Measurements from ENCODE around the gene SART1.
"Not testable (repeated sequence)": the region's sequence is repeated elsewhere in the genome, so short reads cannot be mapped to it uniquely, and the experiment has no call there.

SART1 gene

GRCh38 chr11:65934014-65934413 is 27.5 kb upstream of the SART1 start:
- DNase-seq (no peak), ATAC-seq (no peak)

GRCh38 chr11:65937766-65938165 is 23.8 kb upstream of the SART1 start:
- ATAC-seq = no peak

GRCh38 chr11:65941720-65942310 is 19.7 kb upstream of the SART1 start:
- ATAC-seq = no peak
- no peak for DNase-seq

More at GRCh38 chr11:65937766-65938165, 23.8 kb upstream of the SART1 start:
- DNase-seq = no peak

- DNase-seq (no peak), ATAC-seq (no peak)
These were observed 19.0 kb upstream of the SART1 start for GRCh38 chr11:65942531-65942930.

GRCh38 chr11:65944191-65944590 is 17.3 kb upstream of the SART1 start:
- no peak for ATAC-seq

GRCh38 chr11:65944767-65945166 is 16.8 kb upstream of the SART1 start:
- no peak for DNase-seq
- no peak for ATAC-seq

More at GRCh38 chr11:65944191-65944590, 17.3 kb upstream of the SART1 start:
- no peak for DNase-seq

- DNase-seq (no peak), ATAC-seq (no peak)
These were observed 16.1 kb upstream of the SART1 start, which contains the start of gene TSGA10IP for GRCh38 chr11:65945430-65945911. TSGA10IP (plus strand) TSS chr11:65945480; CDS start chr11:65945676, 196 bp downstream.

GRCh38 chr11:65945941-65946558 is 15.5 kb upstream of the SART1 start:
- no peak for DNase-seq

GRCh38 chr11:65946655-65947054 is 14.9 kb upstream of the SART1 start:
- no peak for ATAC-seq

More at GRCh38 chr11:65945941-65946558, 15.5 kb upstream of the SART1 start:
- ATAC-seq = no peak

GRCh38 chr11:65947133-65947532 is 14.4 kb upstream of the SART1 start:
- ATAC-seq (no peak), DNase-seq (no peak)

More at GRCh38 chr11:65946655-65947054, 14.9 kb upstream of the SART1 start:
- no peak for DNase-seq

- no peak for DNase-seq
- no peak for ATAC-seq
These were observed 13.9 kb upstream of the SART1 start for GRCh38 chr11:65947603-65948125.

- not testable (repeated sequence) for ATAC-seq, DNase-seq
These were observed 10.8 kb upstream of the SART1 start for GRCh38 chr11:65950711-65951110.

GRCh38 chr11:65951641-65952040 is 9.9 kb upstream of the SART1 start:
- ATAC-seq, DNase-seq: not testable (repeated sequence)

- no peak for DNase-seq
- no peak for ATAC-seq
These were observed 9.4 kb upstream of the SART1 start for GRCh38 chr11:65952052-65952521.

- DNase-seq = no peak
- no peak for ATAC-seq
These were observed 8.1 kb upstream of the SART1 start for GRCh38 chr11:65953471-65953870.

GRCh38 chr11:65954771-65955170 is 6.8 kb upstream of the SART1 start:
- no peak for ATAC-seq
- no peak for DNase-seq

- DNase-seq (no peak), ATAC-seq (no peak)
These were observed 3.2 kb upstream of the SART1 start for GRCh38 chr11:65958291-65958690.

GRCh38 chr11:65958774-65959420 is 2.6 kb upstream of the SART1 start:
- DNase-seq (no peak), ATAC-seq (no peak)

- DNase-seq (no peak), ATAC-seq (no peak)
These were observed 689 bp upstream of the SART1 start for GRCh38 chr11:65960824-65961266.

GRCh38 chr11:65962141-65962564 is 619 bp downstream of the SART1 start:
- no peak for DNase-seq
- ATAC-seq = no peak

GRCh38 chr11:65964906-65965305 is 3.4 kb downstream of the SART1 start:
- no peak for ATAC-seq
- no peak for DNase-seq

GRCh38 chr11:65965986-65966762 is 4.6 kb downstream of the SART1 start:
- ATAC-seq = no peak

More at GRCh38 chr11:65965986-65966762, 4.6 kb downstream of the SART1 start:
- DNase-seq = no peak

Measured in stimulated activated naive CD8-positive, alpha-beta T cell treated with anti-CD3 and anti-CD28 coated beads, Interleukin-15, Interleukin-2, amounts not matched to agents 100 U/mL and 50 U/mL, for 24 hours (primary cell).